Fibroblast of pulmonary artery (primary cell): Measurements from ENCODE around the gene PNMA1.

ENCODE experiments used
- DNase-seq: peaks from one replicate; pipeline ENCODE4 v3.0.0-alpha.2; 2010; ENCODE audit warnings: low read depth
- H3K4me3 ChIP-seq: replicated peaks from 2 replicates; pipeline ENCODE4 v1.5.1; 2011; ENCODE audit warnings: low read depth, mild to moderate bottlenecking, control low read depth, low read length, moderate library complexity
- TF ChIP-seq, protein P1 (sequence below): IDR thresholded peaks from 2 replicates; pipeline ENCODE4 v1.5.1; 2011; ENCODE audit warnings: mild to moderate bottlenecking, control low read depth, low read length, inconsistent platforms; ENCODE audit errors: missing control alignments

PNMA1 gene

GRCh38 chr14:73724696-73725095 is 10.5 kb upstream of the PNMA1 start:
- no peak overlapping the region for H3K4me3 ChIP-seq
- TF ChIP-seq, protein P1, sequence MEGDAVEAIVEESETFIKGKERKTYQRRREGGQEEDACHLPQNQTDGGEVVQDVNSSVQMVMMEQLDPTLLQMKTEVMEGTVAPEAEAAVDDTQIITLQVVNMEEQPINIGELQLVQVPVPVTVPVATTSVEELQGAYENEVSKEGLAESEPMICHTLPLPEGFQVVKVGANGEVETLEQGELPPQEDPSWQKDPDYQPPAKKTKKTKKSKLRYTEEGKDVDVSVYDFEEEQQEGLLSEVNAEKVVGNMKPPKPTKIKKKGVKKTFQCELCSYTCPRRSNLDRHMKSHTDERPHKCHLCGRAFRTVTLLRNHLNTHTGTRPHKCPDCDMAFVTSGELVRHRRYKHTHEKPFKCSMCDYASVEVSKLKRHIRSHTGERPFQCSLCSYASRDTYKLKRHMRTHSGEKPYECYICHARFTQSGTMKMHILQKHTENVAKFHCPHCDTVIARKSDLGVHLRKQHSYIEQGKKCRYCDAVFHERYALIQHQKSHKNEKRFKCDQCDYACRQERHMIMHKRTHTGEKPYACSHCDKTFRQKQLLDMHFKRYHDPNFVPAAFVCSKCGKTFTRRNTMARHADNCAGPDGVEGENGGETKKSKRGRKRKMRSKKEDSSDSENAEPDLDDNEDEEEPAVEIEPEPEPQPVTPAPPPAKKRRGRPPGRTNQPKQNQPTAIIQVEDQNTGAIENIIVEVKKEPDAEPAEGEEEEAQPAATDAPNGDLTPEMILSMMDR = no peak
- no peak for DNase-seq

- TF ChIP-seq, protein P1 = no peak
- H3K4me3 ChIP-seq = peak overlapping the region; percentile 30
- peak; percentile 99 for DNase-seq
Measured at GRCh38 chr14:73723797-73724661, 9.8 kb upstream of the PNMA1 start.

DNA sequence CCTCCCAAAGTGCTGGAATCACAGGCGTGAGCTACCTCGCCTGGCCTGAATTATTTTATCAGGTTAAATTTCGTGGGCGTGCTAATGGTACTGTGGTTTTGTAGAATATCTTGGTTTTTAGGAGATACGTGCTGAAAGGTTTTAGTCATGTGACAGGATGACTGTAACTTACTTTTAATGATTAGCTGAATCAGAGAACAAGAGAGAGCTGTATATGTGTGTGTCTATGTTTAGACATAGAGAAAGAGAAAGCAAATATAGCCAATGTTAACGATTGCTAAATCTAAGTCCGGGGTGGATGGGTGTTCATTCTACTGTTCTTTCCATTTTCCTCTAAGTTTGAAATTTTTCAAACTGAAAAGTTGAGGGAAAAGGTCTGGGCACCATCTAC is 9.2 kb upstream of the PNMA1 start:
- TF ChIP-seq, protein P1 = no peak
- peak; percentile 48 for DNase-seq
- peak overlapping the region; percentile 30 for H3K4me3 ChIP-seq

GRCh38 chr14:73722581-73722980 is 8.4 kb upstream of the PNMA1 start:
- H3K4me3 ChIP-seq = no peak overlapping the region
- TF ChIP-seq, protein P1 = no peak
- DNase-seq = no peak

GRCh38 chr14:73721101-73721821 is 7.1 kb upstream of the PNMA1 start:
- H3K4me3 ChIP-seq = no peak overlapping the region
- no peak for DNase-seq
- TF ChIP-seq, protein P1 = no peak

DNA sequence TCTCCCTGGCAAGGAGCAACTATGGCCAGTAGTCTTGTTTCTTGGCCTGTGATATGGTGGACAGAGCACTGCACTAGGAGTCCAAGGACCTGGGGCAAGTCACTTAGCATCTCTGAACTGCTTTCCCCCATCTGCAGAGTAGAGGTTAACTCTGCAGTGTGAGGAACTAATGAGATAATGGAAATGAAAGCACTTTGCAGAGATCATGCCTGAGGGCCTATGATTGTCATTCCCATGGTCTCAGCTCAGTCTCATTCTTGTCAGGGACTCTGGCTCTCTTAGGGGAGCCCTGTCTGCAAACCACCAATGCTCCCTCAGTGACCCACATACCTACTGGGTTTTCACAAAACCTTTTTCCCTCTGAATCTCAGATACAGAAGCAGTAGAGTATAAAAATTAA is 6.5 kb upstream of the PNMA1 start:
- DNase-seq = no peak
- TF ChIP-seq, protein P1 = no peak
- no peak overlapping the region for H3K4me3 ChIP-seq
